ENCODE data around the gene OSBPL2.

The OSBPL2 gene

DNA sequence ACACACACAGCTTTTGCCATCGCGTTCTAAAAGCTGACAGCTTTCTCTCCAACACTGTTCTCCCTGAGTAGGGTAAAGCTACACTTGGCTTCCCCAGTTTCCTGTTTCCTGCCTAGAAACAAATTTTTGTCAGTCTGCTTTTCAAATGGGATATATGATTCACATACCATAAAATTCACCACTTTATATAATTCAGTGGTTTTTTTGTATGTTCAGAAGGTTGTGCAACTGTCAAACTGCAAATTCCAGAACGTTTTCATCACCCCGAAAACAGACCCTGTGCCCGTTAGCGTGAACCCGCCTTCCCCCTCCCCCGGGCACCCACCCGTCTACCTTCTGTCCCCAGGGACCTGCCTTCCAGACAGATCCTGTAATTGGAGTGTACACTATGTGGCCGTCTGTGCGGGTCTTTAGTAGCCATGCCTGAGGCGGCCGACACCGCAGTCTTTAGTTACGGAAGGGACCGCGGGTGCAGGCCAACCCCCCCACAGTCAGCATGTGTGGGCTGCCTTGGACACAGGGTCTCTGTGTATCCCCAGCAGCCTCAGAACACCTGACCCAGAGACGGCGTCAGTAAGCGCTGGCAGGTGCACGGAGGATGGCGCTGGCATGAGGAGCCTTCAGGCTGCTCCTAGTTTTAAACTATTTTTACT, 34.8 kb upstream of the OSBPL2 start:
- ChIA-PET POLR2A (no interaction called here), CTCF (no interaction called here)
- no peaks in the 10 kb centered on the region for H3K9me3 ChIP-seq (ENCODE audit: control insufficient read depth, insufficient read depth, low read depth, low read length)
- no peak for TF ChIP-seq ZNF140 (tag by site-specific recombination; IDR thresholded peaks at IDR 0.05)
- TF ChIP-seq, protein P1, sequence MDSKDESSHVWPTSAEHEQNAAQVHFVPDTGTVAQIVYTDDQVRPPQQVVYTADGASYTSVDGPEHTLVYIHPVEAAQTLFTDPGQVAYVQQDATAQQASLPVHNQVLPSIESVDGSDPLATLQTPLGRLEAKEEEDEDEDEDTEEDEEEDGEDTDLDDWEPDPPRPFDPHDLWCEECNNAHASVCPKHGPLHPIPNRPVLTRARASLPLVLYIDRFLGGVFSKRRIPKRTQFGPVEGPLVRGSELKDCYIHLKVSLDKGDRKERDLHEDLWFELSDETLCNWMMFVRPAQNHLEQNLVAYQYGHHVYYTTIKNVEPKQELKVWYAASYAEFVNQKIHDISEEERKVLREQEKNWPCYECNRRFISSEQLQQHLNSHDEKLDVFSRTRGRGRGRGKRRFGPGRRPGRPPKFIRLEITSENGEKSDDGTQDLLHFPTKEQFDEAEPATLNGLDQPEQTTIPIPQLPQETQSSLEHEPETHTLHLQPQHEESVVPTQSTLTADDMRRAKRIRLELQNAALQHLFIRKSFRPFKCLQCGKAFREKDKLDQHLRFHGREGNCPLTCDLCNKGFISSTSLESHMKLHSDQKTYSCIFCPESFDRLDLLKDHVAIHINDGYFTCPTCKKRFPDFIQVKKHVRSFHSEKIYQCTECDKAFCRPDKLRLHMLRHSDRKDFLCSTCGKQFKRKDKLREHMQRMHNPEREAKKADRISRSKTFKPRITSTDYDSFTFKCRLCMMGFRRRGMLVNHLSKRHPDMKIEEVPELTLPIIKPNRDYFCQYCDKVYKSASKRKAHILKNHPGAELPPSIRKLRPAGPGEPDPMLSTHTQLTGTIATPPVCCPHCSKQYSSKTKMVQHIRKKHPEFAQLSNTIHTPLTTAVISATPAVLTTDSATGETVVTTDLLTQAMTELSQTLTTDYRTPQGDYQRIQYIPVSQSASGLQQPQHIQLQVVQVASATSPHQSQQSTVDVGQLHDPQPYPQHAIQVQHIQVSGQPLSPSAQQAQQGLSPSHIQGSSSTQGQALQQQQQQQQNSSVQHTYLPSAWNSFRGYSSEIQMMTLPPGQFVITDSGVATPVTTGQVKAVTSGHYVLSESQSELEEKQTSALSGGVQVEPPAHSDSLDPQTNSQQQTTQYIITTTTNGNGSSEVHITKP (tag by site-specific recombination; IDR thresholded peaks at IDR 0.05) = no peak
- no peak for TF ChIP-seq ZNF776 (tag by site-specific recombination; IDR thresholded peaks at IDR 0.05; ENCODE audit: borderline replicate concordance)
- TF ChIP-seq, protein P2, sequence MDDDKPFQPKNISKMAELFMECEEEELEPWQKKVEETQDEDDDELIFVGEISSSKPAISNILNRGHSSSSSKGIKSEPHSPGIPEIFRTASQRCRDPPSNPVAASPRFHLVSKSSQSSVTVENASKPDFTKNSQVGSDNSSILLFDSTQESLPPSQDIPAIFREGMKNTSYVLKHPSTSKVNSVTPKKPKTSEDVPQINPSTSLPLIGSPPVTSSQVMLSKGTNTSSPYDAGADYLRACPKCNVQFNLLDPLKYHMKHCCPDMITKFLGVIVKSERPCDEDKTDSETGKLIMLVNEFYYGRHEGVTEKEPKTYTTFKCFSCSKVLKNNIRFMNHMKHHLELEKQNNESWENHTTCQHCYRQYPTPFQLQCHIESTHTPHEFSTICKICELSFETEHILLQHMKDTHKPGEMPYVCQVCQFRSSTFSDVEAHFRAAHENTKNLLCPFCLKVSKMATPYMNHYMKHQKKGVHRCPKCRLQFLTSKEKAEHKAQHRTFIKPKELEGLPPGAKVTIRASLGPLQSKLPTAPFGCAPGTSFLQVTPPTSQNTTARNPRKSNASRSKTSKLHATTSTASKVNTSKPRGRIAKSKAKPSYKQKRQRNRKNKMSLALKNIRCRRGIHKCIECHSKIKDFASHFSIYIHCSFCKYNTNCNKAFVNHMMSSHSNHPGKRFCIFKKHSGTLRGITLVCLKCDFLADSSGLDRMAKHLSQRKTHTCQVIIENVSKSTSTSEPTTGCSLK (tag by site-specific recombination; IDR thresholded peaks at IDR 0.05) = no peak
- no peak for TF ChIP-seq ZNF157 (tag by site-specific recombination; IDR thresholded peaks at IDR 0.05)
- TF ChIP-seq ZNF26 (tag by site-specific recombination; IDR thresholded peaks at IDR 0.05) = no peak
- TF ChIP-seq KLF7 (tag by site-specific recombination; IDR thresholded peaks at IDR 0.05; ENCODE audit: borderline replicate concordance) = no peak
- no peak for TF ChIP-seq ZNF837 (tag by site-specific recombination; IDR thresholded peaks at IDR 0.05)
- no peak for TF ChIP-seq ZNF19 (tag by site-specific recombination; IDR thresholded peaks at IDR 0.05; ENCODE audit: low read depth)
- no peak for TF ChIP-seq OVOL3 (tag by site-specific recombination; IDR thresholded peaks at IDR 0.05)
- no peak for TF ChIP-seq ZNF501 (tag by site-specific recombination; IDR thresholded peaks at IDR 0.05)
- TF ChIP-seq RBAK (tag by site-specific recombination; IDR thresholded peaks at IDR 0.05) = no peak
- TF ChIP-seq ZNF311 (tag by site-specific recombination; IDR thresholded peaks at IDR 0.05; ENCODE audit: borderline replicate concordance) = no peak
- TF ChIP-seq ZBTB20 (tag by site-specific recombination; IDR thresholded peaks at IDR 0.05) = no peak
- TF ChIP-seq ZBTB8A (tag by site-specific recombination; IDR thresholded peaks at IDR 0.05) = no peak
- TF ChIP-seq ZNF248 (tag by site-specific recombination; IDR thresholded peaks at IDR 0.05) = no peak
- no peak for TF ChIP-seq ZNF610 (tag by site-specific recombination; IDR thresholded peaks at IDR 0.05; ENCODE audit: borderline replicate concordance)
- H3K36me3 ChIP-seq (ENCODE audit: control insufficient read depth in 2 of 2, insufficient read depth in 1 of 2, low read length in 2 of 2) = peaks cover 3 to 39% of the 10 kb centered on the region in 2 experiments
- no peaks in the 10 kb centered on the region for H3K4me1 ChIP-seq (ENCODE audit: control insufficient read depth, insufficient read depth, low read length)
- H3K4me3 ChIP-seq (ENCODE audit: low read depth, low read length) = no peak overlapping the region
- no peak overlapping the region for H3K27ac ChIP-seq (ENCODE audit: extremely low read depth, low read depth, low read length)

All from HEK293 (cell line).